ENCODE results near the gene CTXND1.

Gene CTXND1

DNA sequence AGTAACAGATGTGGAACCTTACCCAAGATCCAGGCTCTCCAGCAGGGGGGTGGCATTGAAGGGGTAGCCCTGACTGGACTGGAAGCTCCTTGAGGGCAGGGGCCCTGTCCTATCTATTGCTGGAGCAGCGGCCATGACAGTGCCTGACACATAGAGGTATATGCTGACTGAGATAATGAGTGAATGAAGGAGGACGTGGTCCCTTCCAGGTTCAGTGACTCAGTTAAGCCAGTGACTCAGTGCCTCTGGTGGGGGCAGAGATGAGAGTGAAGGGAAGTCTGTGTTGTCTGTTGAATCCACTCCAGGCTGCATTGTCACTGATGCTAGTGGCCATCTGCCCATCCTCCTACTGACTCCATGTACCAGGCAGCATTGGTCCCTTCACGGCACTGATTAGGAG, 13.0 kb upstream of the CTXND1 start:
- TF ChIP-seq, protein P1, sequence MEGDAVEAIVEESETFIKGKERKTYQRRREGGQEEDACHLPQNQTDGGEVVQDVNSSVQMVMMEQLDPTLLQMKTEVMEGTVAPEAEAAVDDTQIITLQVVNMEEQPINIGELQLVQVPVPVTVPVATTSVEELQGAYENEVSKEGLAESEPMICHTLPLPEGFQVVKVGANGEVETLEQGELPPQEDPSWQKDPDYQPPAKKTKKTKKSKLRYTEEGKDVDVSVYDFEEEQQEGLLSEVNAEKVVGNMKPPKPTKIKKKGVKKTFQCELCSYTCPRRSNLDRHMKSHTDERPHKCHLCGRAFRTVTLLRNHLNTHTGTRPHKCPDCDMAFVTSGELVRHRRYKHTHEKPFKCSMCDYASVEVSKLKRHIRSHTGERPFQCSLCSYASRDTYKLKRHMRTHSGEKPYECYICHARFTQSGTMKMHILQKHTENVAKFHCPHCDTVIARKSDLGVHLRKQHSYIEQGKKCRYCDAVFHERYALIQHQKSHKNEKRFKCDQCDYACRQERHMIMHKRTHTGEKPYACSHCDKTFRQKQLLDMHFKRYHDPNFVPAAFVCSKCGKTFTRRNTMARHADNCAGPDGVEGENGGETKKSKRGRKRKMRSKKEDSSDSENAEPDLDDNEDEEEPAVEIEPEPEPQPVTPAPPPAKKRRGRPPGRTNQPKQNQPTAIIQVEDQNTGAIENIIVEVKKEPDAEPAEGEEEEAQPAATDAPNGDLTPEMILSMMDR (IDR thresholded peaks at IDR 0.05; ENCODE audit: insufficient read depth, low read length) = no peak
- no peak for TF ChIP-seq GABPA (IDR thresholded peaks at IDR 0.05; ENCODE audit: low read depth)
- no peak for TF ChIP-seq SPI1 (IDR thresholded peaks at IDR 0.05; ENCODE audit: borderline replicate concordance, low read depth)
- TF ChIP-seq REST (IDR thresholded peaks at IDR 0.05; ENCODE audit: insufficient replicate concordance, low read depth) = no peak
- DNase-seq (ENCODE audit: low read depth in 1 of 2, low spot score in 1 of 2) = no peak
- Histone ChIP-seq H3K27me3 (ENCODE audit: insufficient read depth, poor library complexity, severe bottlenecking) (peaks cover 5% of the 10 kb centered on the region), H3K27ac (replicated peaks) (no peak overlapping the region), H3K4me3 (replicated peaks; ENCODE audit: insufficient read depth, low read length) (no peak overlapping the region)

DNA sequence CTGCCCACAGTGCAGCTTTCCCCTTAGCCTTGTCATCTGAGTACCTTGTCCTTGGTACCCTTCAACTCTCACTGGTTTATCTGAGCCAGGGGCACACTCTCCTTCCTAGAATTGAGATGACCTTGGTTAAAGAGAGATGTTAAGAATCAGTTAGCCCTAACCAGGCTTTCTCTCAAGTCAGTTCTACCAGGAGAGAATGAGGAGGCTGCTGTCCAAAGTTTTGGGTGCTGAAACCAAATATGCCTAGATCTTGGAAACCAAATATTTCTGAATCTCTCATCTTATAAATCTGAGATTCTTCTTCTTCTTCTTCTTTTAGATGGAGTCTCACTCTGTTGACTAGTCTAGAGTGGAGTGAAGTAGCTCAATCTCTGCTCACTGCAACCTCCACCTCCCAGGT, 12.0 kb upstream of the CTXND1 start:
- H3K4me3 ChIP-seq (replicated peaks; ENCODE audit: insufficient read depth, low read length) = no peak overlapping the region
- DNase-seq (ENCODE audit: low read depth in 1 of 2, low spot score in 1 of 2) = no peak
- TF ChIP-seq REST (IDR thresholded peaks at IDR 0.05; ENCODE audit: insufficient replicate concordance, low read depth) = peak; percentile 92
- TF ChIP-seq GABPA (IDR thresholded peaks at IDR 0.05; ENCODE audit: low read depth) = no peak
- no peak overlapping the region for H3K27ac ChIP-seq (replicated peaks)
- peaks cover 5% of the 10 kb centered on the region for H3K27me3 ChIP-seq (ENCODE audit: insufficient read depth, poor library complexity, severe bottlenecking)

GRCh38 chr15:80260551-80260950, 8.5 kb upstream of the CTXND1 start:
- no peak for DNase-seq (ENCODE audit: low read depth in 1 of 2, low spot score in 1 of 2)
- TF ChIP-seq GABPA (IDR thresholded peaks at IDR 0.05; ENCODE audit: low read depth) = no peak
- TF ChIP-seq POLR2AphosphoS5 (IDR thresholded peaks at IDR 0.05; ENCODE audit: low read depth) = no peak
- no peak for TF ChIP-seq SPI1 (IDR thresholded peaks at IDR 0.05; ENCODE audit: borderline replicate concordance, low read depth)
- TF ChIP-seq REST (IDR thresholded peaks at IDR 0.05; ENCODE audit: insufficient replicate concordance, low read depth) = no peak
- TF ChIP-seq, protein P1 (IDR thresholded peaks at IDR 0.05; ENCODE audit: insufficient read depth, low read length) = no peak
- Histone ChIP-seq H3K27me3 (ENCODE audit: insufficient read depth, poor library complexity, severe bottlenecking) (peaks cover 6% of the 10 kb centered on the region), H3K4me3 (replicated peaks; ENCODE audit: insufficient read depth, low read length) (no peak overlapping the region), H3K27ac (replicated peaks) (no peak overlapping the region)

Measured in HL-60 (cell line).